HCT116 (cell line): Measurements from ENCODE around the gene SLC7A8. TPM values are rescaled to one million over a fixed set of nuclear protein-coding genes. Genes with fewer than 3 reads are reported as not detected.

Experiments used
- ATAC-seq: fragments of 200-7000 bp; cut with Tn5 transposase; 2 replicates; pipeline ENCODE4 v1.9.1; 2020; ENCODE audit warnings: mild to moderate bottlenecking, moderate library complexity
- BruUV-seq: library from RNA; stranded (reverse); fragments of 400-500 nt; replicated peaks from 2 replicates; lab custom pipeline; 2021; lab: Mats Ljungman, UMichigan
- CTCF ChIA-PET: fragments of 300-600 bp; sonication (Branson Sonifier 250); formaldehyde crosslinking; loops from one replicate; lab custom pipeline; 2021; ENCODE audit warnings: antibody characterized with exemption; lab: Charles Lee
- POLR2A ChIA-PET: fragments of 300-600, 350-600 bp; sonication (Branson Sonifier 250); formaldehyde crosslinking; loops from one replicate; lab custom pipeline; 2021; ENCODE audit warnings: antibody characterized with exemption; lab: Charles Lee
- RAD21 ChIA-PET, 2 experiments: fragments of 300-600 bp; sonication (Branson Sonifier 250); formaldehyde crosslinking; loops; one replicate each; lab custom pipeline; 2023; ENCODE audit warnings: low total read pairs in 2 of 2; ENCODE audit not compliant: uncharacterized antibody in 2 of 2, unreplicated experiment in 2 of 2, low non-redundant PET in 1 of 2; lab: Charles Lee
- DNase-seq: peaks from one replicate; pipeline ENCODE4 v3.0.0-alpha.2; 2010; ENCODE audit warnings: low read depth, low spot score
- H2AFZ ChIP-seq: fragments of 200-600 bp; shearing (Covaris generic), sonication (generic); 2 replicates; pipeline ENCODE4 v1.6.1; 2017; ENCODE audit warnings: low read depth, mixed run types, mixed read lengths, antibody characterized with exemption, low read length; ENCODE audit not compliant: poor library complexity, severe bottlenecking
- H3K27ac ChIP-seq: 2 replicates; pipeline ENCODE4 v1.5.1; 2012; ENCODE audit warnings: low read depth, low read length
- H3K27me3 ChIP-seq: fragments of 200-600 bp; sonication (generic); 2 replicates; pipeline ENCODE4 v1.6.1; 2016; ENCODE audit warnings: mixed run types, low read length, mixed read lengths; ENCODE audit not compliant: insufficient read depth
- H3K36me3 ChIP-seq, 2 experiments: fragments of 200-500 bp in 1 of 2; fragments of 200-600 bp in 1 of 2; sonication (Bioruptor generic) in 1 of 2; sonication (generic) in 1 of 2; 2 replicates each; pipeline versions ENCODE4 v1.5.1 to v1.6.1; 2014 to 2016; ENCODE audit warnings: low read length in 2 of 2, inconsistent platforms in 1 of 2, mixed read lengths in 1 of 2, mixed run types in 1 of 2; ENCODE audit not compliant: insufficient read depth in 2 of 2, control insufficient read depth in 1 of 2
- H3K4me1 ChIP-seq, 2 experiments: fragments of 200-600 bp in 1 of 2; sonication (generic) in 1 of 2; 2 replicates each; pipeline versions ENCODE4 v1.5.1 to v1.6.1; 2012 to 2017; ENCODE audit warnings: low read length in 2 of 2, inconsistent platforms in 1 of 2, mild to moderate bottlenecking in 1 of 2, mixed read lengths in 1 of 2, mixed run types in 1 of 2, moderate library complexity in 1 of 2; ENCODE audit not compliant: insufficient read depth in 2 of 2, control insufficient read depth in 1 of 2
- H3K4me2 ChIP-seq: fragments of 200-600 bp; sonication (generic); 2 replicates; pipeline ENCODE4 v1.6.1; 2017; ENCODE audit warnings: mixed run types, low read length, mixed read lengths
- H3K4me3 ChIP-seq, 2 experiments: fragments of 200-600 bp in 1 of 2; sonication (generic) in 1 of 2; replicated peaks in 1 of 2; 2 replicates each; pipeline ENCODE4 v1.5.1; 2011 to 2016; ENCODE audit warnings: low read length in 2 of 2, control low read depth in 1 of 2, low read depth in 1 of 2, mild to moderate bottlenecking in 1 of 2, mixed read lengths in 1 of 2, mixed run types in 1 of 2
- H3K79me2 ChIP-seq: fragments of 200-600 bp; sonication (generic); 2 replicates; pipeline ENCODE4 v1.6.1; 2017; ENCODE audit warnings: mild to moderate bottlenecking, mixed run types, low read length, moderate library complexity, mixed read lengths; ENCODE audit not compliant: insufficient read depth
- H3K9ac ChIP-seq: fragments of 200-600 bp; sonication (generic); 2 replicates; pipeline ENCODE4 v1.6.1; 2016; ENCODE audit warnings: low read length, mixed read lengths
- H3K9me2 ChIP-seq: fragments of 200-600 bp; sonication (generic), shearing (Covaris generic); 2 replicates; pipeline ENCODE4 v1.6.1; 2017; ENCODE audit warnings: mixed run types, mild to moderate bottlenecking, moderate library complexity; ENCODE audit not compliant: insufficient read depth
- H3K9me3 ChIP-seq, 2 experiments: fragments of 200-500 bp in 1 of 2; fragments of 200-600 bp in 1 of 2; sonication (Bioruptor generic) in 1 of 2; sonication (generic) in 1 of 2; 2 replicates each; pipeline ENCODE4 v1.6.1; 2014 to 2017; ENCODE audit warnings: low read length in 2 of 2, mixed read lengths in 2 of 2, inconsistent platforms in 1 of 2, low read depth in 1 of 2, mild to moderate bottlenecking in 1 of 2, mixed run types in 1 of 2, moderate library complexity in 1 of 2; ENCODE audit not compliant: control insufficient read depth in 1 of 2, insufficient read depth in 1 of 2
- H4K20me1 ChIP-seq: fragments of 200-600 bp; sonication (generic), shearing (Covaris generic); 2 replicates; pipeline ENCODE4 v1.6.1; 2017; ENCODE audit warnings: mixed run types, mild to moderate bottlenecking, moderate library complexity; ENCODE audit not compliant: insufficient read depth
- ATF3 ChIP-seq: IDR thresholded peaks from 2 replicates; pipeline ENCODE4 v1.6.1; 2012
- CBX3 ChIP-seq: IDR thresholded peaks from 2 replicates; pipeline ENCODE4 v1.6.1; 2012; ENCODE audit warnings: low read depth
- CEBPB ChIP-seq: IDR thresholded peaks from 2 replicates; pipeline ENCODE4 v1.6.1; 2012; ENCODE audit warnings: low read depth
- EGR1 ChIP-seq: IDR thresholded peaks from 2 replicates; pipeline ENCODE4 v1.6.1; 2012; ENCODE audit warnings: low read depth
- ELF1 ChIP-seq: IDR thresholded peaks from 2 replicates; pipeline ENCODE4 v1.6.1; 2012; ENCODE audit warnings: low read depth, borderline replicate concordance
- EZH2phosphoT487 ChIP-seq: fragments of 200-600 bp; IDR thresholded peaks from 2 replicates; pipeline ENCODE4 v1.6.1; 2018; ENCODE audit warnings: antibody characterized with exemption, borderline replicate concordance
- FOSL1 ChIP-seq: IDR thresholded peaks from 2 replicates; pipeline ENCODE4 v1.6.1; 2012; ENCODE audit warnings: low read depth
- JUND ChIP-seq: IDR thresholded peaks from 2 replicates; pipeline ENCODE4 v1.6.1; 2012
- POLR2A ChIP-seq: IDR thresholded peaks from 2 replicates; pipeline ENCODE4 v1.7.0; 2011; ENCODE audit warnings: borderline replicate concordance; ENCODE audit not compliant: insufficient read depth, insufficient read length; ENCODE audit errors: extremely low read depth
- POLR2AphosphoS5 ChIP-seq: IDR thresholded peaks from 2 replicates; pipeline ENCODE4 v1.6.1; 2011; ENCODE audit warnings: mild to moderate bottlenecking, low read depth, low read length, moderate library complexity
- RAD21 ChIP-seq: IDR thresholded peaks from 2 replicates; pipeline ENCODE4 v1.6.1; 2012; ENCODE audit warnings: low read depth, mild to moderate bottlenecking
- REST ChIP-seq: IDR thresholded peaks from 2 replicates; pipeline ENCODE4 v1.6.1; 2012; ENCODE audit warnings: low read depth
- SIN3A ChIP-seq: IDR thresholded peaks from 2 replicates; pipeline ENCODE4 v1.6.1; 2012; ENCODE audit warnings: low read depth
- SP1 ChIP-seq: IDR thresholded peaks from 2 replicates; pipeline ENCODE4 v1.6.1; 2012; ENCODE audit warnings: low read depth
- SRF ChIP-seq: IDR thresholded peaks from 2 replicates; pipeline ENCODE4 v1.6.1; 2012; ENCODE audit warnings: low read depth
- TCF7L2 ChIP-seq: IDR thresholded peaks from 2 replicates; pipeline ENCODE4 v1.7.0; 2011; ENCODE audit warnings: borderline replicate concordance, inconsistent platforms; ENCODE audit not compliant: insufficient read depth, insufficient read length; ENCODE audit errors: extremely low read depth
- YY1 ChIP-seq: IDR thresholded peaks from 2 replicates; pipeline ENCODE4 v1.6.1; 2011; ENCODE audit warnings: low read length, low read depth, moderate library complexity, mild to moderate bottlenecking; ENCODE audit not compliant: insufficient replicate concordance; ENCODE audit errors: extremely low read depth
- ZBTB33 ChIP-seq: IDR thresholded peaks from 2 replicates; pipeline ENCODE4 v1.6.1; 2011; ENCODE audit warnings: mild to moderate bottlenecking, low read length, moderate library complexity; ENCODE audit not compliant: insufficient replicate concordance; ENCODE audit errors: extremely low read depth
- ZFX ChIP-seq: fragments of 450-650 bp; IDR thresholded peaks from 2 replicates; pipeline ENCODE4 v1.6.1; 2017
- ZNF274 ChIP-seq: fragments of 200-500 bp; sonication (Bioruptor generic); IDR thresholded peaks from 2 replicates; pipeline ENCODE4 v1.6.1; 2014; ENCODE audit warnings: mild to moderate bottlenecking, low read depth, low read length, inconsistent platforms
- intact Hi-C: fragments of 100-400 bp; cut with micrococcal nuclease; formaldehyde crosslinking; loops from 2 replicates; pipeline ENCODE4 v1.10.0; 2022
- total RNA-seq: library from RNA; stranded (reverse); gene quantifications from one replicate; pipeline ENCODE4 v1.2.1, GENCODE V29; 2021; ENCODE audit not compliant: unreplicated experiment

The SLC7A8 gene
- total RNA-seq, 1 experiment from 2014 or later = 5.3 TPM

GRCh38 chr14:23207146-23207540, 23.7 kb upstream of the SLC7A8 start:
- H3K9me3 ChIP-seq = no peaks in the 10 kb centered on the region
- H3K9me2 ChIP-seq = no peaks in the 10 kb centered on the region
- no peak overlapping the region for H3K4me2 ChIP-seq
- no peaks in the 10 kb centered on the region for H4K20me1 ChIP-seq
- no peak overlapping the region for H3K27ac ChIP-seq
- no peak overlapping the region for H2AFZ ChIP-seq
- H3K4me1 ChIP-seq = no peaks in the 10 kb centered on the region
- H3K36me3 ChIP-seq = no peaks in the 10 kb centered on the region
- ChIA-PET RAD21 (no interaction called here), CTCF (no interaction called here)
- intact Hi-C loops = no loop called here
- no peak overlapping the region for H3K4me3 ChIP-seq
- ATAC-seq = no peak
- H3K9ac ChIP-seq = no peak overlapping the region
- BruUV-seq = no TSS peak
- no peak for DNase-seq
- TF ChIP-seq ZFX (no peak), SP1 (no peak), CEBPB (no peak), EGR1 (no peak), ZBTB33 (no peak), SRF (no peak), ZNF274 (no peak), YY1 (no peak), CBX3 (no peak), ATF3 (no peak), POLR2A (no peak), EZH2phosphoT487 (no peak), SIN3A (no peak), JUND (no peak), TCF7L2 (no peak), ELF1 (no peak), FOSL1 (no peak), RAD21 (no peak), REST (no peak), POLR2AphosphoS5 (no peak)
- TF ChIP-seq, all 23 proteins: peak for 0
- POLR2A ChIA-PET = no interaction called here
- Histone ChIP-seq H3K79me2 (no peaks in the 10 kb centered on the region), H3K27me3 (no peaks in the 10 kb centered on the region)
